Body of pancreas (tissue), 4 donors: ENCODE results near the gene MYO16.

Experiments
- CTCF ChIP-seq, 7 experiments: fragments of 450-650 bp in 4 of 7; fragments of 200-600 bp in 3 of 7; sonication (generic) in 3 of 7; IDR thresholded peaks; one replicate each; pipeline ENCODE4 v1.5.1; 2016 to 2019; ENCODE audit warnings: antibody characterized with exemption in 7 of 7
- POLR2A ChIP-seq, 3 donors: fragments of 450-650 bp; IDR thresholded peaks; one replicate each; pipeline ENCODE4 v1.6.1; 2016; ENCODE audit warnings: antibody characterized with exemption in 3 of 3, mild to moderate bottlenecking in 2 of 3

- no peak for TF ChIP-seq CTCF (IDR thresholded peaks at IDR 0.05)
- no peak for TF ChIP-seq POLR2A (IDR thresholded peaks at IDR 0.05)
Measured at GRCh38 chr13:108987944-108988343, 358.5 kb downstream of the MYO16 start.
